ENCODE results near the gene ZNF407.

Gene ZNF407

GRCh38 chr18:74878267-74878666 lies 280.6 kb downstream of the ZNF407 start:
- DNase-seq (ENCODE audit: low read depth, low spot score): no peak

DNA sequence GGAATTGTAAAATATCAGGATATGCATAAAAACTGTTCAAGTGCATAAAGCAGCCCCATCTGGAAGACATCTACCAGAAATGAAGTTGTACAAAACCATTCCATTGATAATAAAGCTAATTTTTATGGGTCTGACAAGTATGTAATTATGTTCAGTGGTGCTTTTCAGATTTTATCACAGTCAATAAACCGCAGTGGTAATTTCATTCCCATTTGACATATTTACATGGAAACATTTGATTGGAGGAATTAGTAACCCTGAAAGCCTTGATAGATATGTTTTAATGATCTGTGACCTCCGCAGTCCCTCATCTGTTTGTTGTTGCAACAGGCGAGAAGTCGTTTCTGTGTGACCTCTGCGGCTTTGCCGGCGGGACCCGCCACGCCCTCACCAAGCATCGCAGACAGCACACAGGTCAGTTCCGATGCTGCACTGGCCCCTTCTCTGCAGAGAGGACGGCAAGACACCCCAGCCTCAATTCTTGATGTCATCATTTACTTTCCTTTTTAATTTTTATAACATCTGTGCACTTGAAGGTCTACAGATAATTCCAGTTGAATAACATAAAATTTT lies 283.1 kb downstream of the ZNF407 start:
- no peak for DNase-seq (ENCODE audit: low read depth, low spot score)

- DNase-seq (ENCODE audit: low read depth, low spot score): no peak
These were observed 294.5 kb downstream of the ZNF407 start for GRCh38 chr18:74892066-74892627.

DNA sequence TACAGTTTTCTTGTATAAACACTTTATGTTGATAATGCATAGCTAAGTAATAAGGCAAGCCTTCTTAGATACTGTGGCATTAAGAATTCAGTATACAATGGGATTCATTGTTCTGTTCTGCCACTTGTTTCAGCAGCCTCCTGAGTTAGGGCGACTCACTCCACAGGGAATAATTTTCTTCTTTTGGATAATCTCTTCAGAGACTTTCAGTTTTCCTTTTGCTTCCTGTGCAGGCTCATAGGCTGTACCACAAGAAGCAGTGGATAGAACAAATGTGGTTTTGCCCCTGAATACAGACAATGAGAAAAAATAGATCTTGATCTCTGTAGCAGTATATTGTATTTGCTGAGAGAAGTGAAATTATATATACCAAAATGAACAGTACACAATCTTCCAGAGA lies 298.0 kb downstream of the ZNF407 start:
- no peak for DNase-seq (ENCODE audit: low read depth, low spot score)

DNA sequence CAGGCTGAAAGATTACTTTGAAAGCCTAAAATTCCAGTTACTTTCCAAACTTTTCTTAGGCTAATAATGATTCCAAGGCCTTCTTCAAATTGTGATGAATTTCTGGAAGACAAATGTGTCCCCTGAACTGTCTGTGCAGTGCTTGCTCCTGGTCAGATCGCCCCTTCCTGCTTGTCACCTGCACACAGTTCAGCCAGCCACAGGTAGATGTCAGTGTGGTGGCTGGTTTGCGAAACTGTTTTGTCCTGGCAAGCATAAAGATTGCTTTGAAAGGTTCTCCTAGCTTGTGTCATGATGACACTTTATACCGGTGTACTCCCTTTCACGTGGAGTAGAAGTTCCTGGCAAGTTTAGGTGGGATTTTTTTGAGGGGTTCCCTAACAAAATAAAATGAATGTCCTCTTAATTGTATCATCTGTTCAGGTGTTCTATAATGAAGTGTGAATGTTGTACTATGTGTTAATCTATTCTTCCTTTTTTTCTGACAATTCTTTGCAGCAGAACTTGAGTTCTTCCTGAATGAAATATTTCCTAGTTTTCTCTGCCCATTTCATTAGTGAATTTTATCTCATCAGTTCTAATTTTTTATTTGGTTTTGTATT lies 298.8 kb downstream of the ZNF407 start:
- no peak for DNase-seq (ENCODE audit: low read depth, low spot score)

- peak; percentile 50 for DNase-seq (ENCODE audit: low read depth, low spot score)
These were observed 300.4 kb downstream of the ZNF407 start for GRCh38 chr18:74897971-74898657.

DNA sequence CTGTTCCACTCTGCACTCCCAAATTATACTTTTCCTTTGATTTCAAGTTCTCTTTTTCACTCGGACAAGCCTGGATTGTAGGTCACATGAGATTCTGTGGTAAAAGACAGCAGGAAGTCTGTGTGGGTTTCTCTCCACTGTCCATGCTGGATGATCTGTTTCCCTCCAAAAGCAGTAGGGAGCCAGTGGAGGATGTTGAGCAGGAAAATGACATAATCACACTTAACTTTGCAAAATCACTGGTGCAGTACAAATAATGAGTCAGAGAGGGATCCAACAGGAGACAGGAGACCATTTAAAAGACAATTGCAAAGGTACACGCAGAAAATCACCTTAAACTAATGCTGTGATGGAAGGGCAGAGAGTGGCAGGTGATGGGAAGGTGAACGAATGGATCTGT lies 301.3 kb downstream of the ZNF407 start:
- DNase-seq (ENCODE audit: low read depth, low spot score): peak; percentile 88

- no peak for DNase-seq (ENCODE audit: low read depth, low spot score)
These were observed 301.9 kb downstream of the ZNF407 start for GRCh38 chr18:74899554-74899953.

DNA sequence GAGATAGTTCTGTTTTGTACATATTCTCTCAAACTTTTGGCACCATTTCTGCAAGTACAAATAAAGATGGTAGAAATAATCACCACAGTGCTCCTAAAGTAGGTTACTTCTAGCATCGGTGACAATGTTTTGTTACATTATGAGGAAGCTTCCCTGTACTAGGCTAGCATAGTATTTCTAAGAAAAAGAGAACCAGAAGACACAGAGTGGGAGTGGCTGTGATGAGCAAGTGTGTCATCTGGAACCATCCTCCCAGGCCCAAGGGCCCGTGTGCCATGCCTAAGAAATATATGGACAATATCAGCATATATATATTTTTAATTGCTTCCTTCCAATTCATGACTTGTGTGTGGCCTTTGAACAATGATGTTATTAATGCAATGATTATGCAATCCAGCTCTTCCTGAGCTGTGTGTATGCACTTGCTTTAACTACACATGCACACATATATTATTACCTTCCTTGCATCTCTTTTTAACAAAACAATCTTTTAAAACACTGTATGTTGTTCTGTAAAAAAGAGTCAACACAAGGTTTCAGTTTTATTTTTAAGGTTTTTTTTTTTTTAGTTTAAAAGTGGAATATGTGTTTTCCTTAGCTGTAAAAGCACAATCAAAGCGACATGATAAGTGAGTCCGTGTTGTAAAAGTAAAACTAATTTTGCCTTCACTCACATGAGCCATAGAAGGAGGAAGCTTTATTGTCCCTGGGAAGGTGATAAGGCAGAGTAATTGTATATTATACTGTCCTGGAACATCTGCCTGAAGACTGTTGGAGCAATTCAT lies 303.9 kb downstream of the ZNF407 start:
- no peak for DNase-seq (ENCODE audit: low read depth, low spot score)

GRCh38 chr18:74902147-74902455 lies 304.4 kb downstream of the ZNF407 start:
- DNase-seq (ENCODE audit: low read depth, low spot score): no peak

DNA sequence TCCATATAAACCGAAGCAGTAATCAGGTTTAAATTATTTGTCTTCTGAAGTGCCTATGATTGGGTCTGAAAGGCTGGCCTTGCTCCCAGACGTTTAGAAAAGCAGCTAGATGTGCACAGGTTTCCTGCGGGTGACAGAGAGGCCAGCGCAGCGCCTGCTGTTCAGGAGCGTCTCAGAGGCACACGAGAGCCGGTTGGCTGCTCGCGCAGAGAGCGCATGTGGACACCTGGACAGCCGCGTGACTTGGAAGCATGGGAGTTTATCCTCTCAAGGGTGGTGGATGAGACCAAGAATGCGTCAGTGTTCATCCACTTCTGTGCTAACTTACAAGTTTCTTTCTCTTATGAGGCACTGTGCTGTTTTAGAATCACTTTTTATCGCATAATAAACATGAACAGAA lies 307.6 kb downstream of the ZNF407 start:
- no peak for DNase-seq (ENCODE audit: low read depth, low spot score)

- DNase-seq (ENCODE audit: low read depth, low spot score): no peak
These were observed 308.5 kb downstream of the ZNF407 start for GRCh38 chr18:74906184-74906583.

DNA sequence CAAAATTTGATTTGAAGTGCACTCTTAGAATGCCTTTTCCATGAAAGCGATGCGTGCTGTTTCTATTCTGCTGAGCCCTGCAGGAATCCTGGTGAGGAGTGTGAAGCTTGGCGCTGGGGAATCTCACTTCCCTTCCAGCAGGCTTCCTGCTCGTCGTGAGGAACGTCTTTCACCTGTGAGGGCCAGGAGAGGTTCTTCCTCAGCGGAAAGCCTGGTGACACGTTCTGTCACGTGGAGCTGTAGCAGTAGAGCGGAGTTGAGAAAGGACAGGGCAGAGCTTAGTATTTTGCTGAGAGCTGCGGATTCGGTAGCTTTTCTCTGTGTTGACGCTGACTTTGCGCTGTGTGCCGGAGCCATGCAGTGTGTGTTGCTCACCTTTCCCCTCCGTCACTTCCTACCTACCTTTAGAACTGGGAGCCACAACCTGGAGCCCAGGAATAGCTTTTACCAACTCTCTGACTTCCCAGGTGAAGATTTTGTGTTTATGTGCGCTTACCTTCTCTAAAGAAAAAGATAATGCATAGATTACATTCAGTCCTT lies 316.5 kb downstream of the ZNF407 start:
- DNase-seq (ENCODE audit: low read depth, low spot score): no peak

GRCh38 chr18:74914648-74915047 lies 317.0 kb downstream of the ZNF407 start:
- no peak for DNase-seq (ENCODE audit: low read depth, low spot score)

- no peak for DNase-seq (ENCODE audit: low read depth, low spot score)
These were observed 319.2 kb downstream of the ZNF407 start for GRCh38 chr18:74916773-74917393.

DNA sequence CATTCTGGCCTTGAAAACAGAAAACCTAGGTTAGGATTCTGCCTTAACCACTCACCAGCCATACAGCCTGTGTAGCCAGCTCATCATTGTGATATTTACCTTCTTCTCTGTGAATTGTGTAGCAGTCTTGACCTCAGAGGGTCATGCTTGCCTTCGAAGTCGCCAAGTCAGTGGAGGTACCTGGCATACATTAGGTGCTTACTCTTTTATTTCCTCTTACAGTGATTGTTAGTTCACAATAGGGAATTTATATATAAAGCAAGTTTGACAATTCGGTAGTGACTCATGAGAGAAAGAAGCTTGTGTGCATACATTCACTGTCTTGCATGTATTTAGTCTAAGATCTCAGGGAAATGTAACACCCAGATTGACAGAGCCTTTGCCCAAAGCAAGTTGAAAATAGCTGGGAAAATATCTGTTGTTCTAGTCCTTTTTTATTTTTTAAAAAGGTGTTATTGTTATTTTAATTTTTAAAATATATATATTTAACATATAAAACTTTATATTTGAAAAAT lies 320.7 kb downstream of the ZNF407 start:
- DNase-seq (ENCODE audit: low read depth, low spot score): no peak

- DNase-seq (ENCODE audit: low read depth, low spot score): no peak
These were observed 323.6 kb downstream of the ZNF407 start for GRCh38 chr18:74921057-74921820.

DNA sequence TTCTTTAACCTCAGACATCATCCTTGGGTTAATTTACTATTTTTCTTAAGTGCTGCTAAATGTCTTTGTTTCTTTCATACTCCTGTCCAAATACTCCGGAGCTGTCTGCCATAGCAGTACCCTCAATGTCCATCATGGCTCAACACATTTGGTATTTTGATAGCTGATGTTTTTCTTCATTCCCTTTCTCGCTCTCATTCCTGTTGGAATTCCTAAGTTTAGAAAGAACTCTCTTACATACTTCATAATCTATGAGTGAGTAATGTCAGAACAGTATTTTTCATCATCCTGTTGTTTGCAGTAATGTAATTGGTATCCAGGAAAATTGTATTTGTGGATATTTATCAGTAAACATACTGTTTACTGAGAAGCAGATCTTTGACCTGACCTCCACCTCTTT lies 328.4 kb downstream of the ZNF407 start:
- no peak for DNase-seq (ENCODE audit: low read depth, low spot score)

GRCh38 chr18:74928194-74928968 lies 330.7 kb downstream of the ZNF407 start:
- DNase-seq (ENCODE audit: low read depth, low spot score): no peak

DNA sequence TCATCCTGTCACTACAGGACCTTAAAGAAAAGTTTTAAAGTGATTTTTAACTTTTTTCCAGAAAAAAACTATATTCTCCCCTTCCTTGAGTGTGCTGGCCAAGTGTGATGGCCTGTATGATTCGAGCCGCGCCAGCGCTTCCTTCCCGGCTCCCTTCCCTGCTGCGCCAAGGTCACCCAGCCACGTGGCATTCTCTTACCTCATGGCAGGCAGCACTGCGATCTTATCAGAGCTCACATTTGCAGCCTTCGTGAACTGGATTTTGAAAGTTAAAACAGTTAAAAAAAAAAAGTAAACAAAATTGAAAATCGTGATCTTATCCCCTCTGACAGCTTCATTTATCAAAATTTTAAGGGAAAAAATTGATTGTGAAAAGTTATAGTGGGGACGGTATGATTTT lies 331.4 kb downstream of the ZNF407 start:
- no peak for DNase-seq (ENCODE audit: low read depth, low spot score)

Measured in smooth muscle cell of the brain vasculature (primary cell).